Prostate gland (tissue), 2 donors: ENCODE measurements around the gene COTL1. TPM values are rescaled to one million over a fixed set of nuclear protein-coding genes. Genes with fewer than 3 reads are reported as not detected.

Source experiments
- DNase-seq: peaks from one replicate; pipeline ENCODE4 v3.0.0-alpha.2; 2019; ENCODE audit warnings: low spot score
- H3K27ac ChIP-seq, 2 donors: fragments of 200-600 bp; sonication (generic); 2 replicates each; pipeline ENCODE4 v1.5.1; 2017 to 2019
- H3K27me3 ChIP-seq: fragments of 200-600 bp; sonication (generic); replicated peaks from 2 replicates; pipeline ENCODE4 v1.5.1; 2019; ENCODE audit not compliant: insufficient read depth
- H3K36me3 ChIP-seq, 2 donors: fragments of 200-600 bp; sonication (generic); 1 replicate in 1 of 2; 2 replicates in 1 of 2; pipeline versions ENCODE4 v1.5.1 to v1.8.1; 2017 to 2019
- H3K4me1 ChIP-seq: fragments of 200-600 bp; sonication (generic); replicated peaks from 2 replicates; pipeline ENCODE4 v1.5.1; 2019
- H3K4me3 ChIP-seq, 2 donors: fragments of 200-600 bp; sonication (generic); 2 replicates each; pipeline ENCODE4 v1.5.1; 2017 to 2019
- H3K9me3 ChIP-seq: fragments of 200-600 bp; sonication (generic); 2 replicates; pipeline ENCODE4 v1.5.1; 2017
- POLR2A ChIP-seq: fragments of 450-650 bp; IDR thresholded peaks from one replicate; pipeline ENCODE4 v1.6.1; 2016; ENCODE audit warnings: antibody characterized with exemption, mild to moderate bottlenecking
- POLR2AphosphoS5 ChIP-seq: sonication (generic); formaldehyde crosslinking; IDR thresholded peaks from one replicate; pipeline ENCODE4 v1.6.1; 2017; ENCODE audit warnings: antibody characterized with exemption
- WGBS: methylation state at CpG from one replicate; pipeline ENCODE4 v1.1.5; 2018; 5-methylcytosine and 5-hydroxymethylcytosine counted together
- intact Hi-C: fragments of 100-400 bp; cut with DNase I; formaldehyde crosslinking; loops from one replicate; pipeline ENCODE4 v1.14.2; 2022
- total RNA-seq, 2 donors: library from RNA; depleted of rRNA; stranded (reverse); fragments of >200 nt; gene quantifications; one replicate each; pipeline ENCODE4 v1.1.0, GENCODE V29; 2016
- TF ChIP-seq, protein P1 (sequence below), 4 experiments: fragments of 200-600 bp in 2 of 4; fragments of 450-650 bp in 2 of 4; sonication (generic) in 2 of 4; IDR thresholded peaks; 1 replicate in 3 of 4; 2 replicates in 1 of 4; pipeline ENCODE4 v1.5.1; 2016 to 2019; ENCODE audit warnings: antibody characterized with exemption in 4 of 4, mild to moderate bottlenecking in 2 of 4, moderate library complexity in 2 of 4

Gene COTL1
- total RNA-seq, 2 donors from 2014 or later, result 46.8 to 110 TPM

DNA sequence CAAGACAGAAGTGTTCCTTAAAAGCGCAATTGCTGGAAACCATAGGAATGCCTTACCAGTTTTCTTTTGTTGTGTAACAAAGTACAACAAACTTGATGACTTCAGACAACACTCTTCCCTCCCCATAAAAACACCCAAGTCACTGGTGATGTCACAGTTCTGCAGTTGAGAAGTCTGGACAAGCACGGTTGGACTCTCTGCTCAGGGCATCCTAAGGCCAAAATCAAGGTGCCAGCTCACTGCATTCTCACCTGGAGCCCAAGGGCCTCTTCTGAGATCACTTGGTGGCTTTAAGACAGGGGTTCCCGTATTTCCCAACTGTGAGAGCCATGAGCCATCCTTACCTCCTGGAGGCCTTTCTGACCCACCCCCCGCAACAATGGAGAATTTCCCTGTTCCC is 67.8 kb downstream of the COTL1 start:
- intact Hi-C loops, result no loop called here
- TF ChIP-seq POLR2AphosphoS5, result no peak
- TF ChIP-seq, protein P1, sequence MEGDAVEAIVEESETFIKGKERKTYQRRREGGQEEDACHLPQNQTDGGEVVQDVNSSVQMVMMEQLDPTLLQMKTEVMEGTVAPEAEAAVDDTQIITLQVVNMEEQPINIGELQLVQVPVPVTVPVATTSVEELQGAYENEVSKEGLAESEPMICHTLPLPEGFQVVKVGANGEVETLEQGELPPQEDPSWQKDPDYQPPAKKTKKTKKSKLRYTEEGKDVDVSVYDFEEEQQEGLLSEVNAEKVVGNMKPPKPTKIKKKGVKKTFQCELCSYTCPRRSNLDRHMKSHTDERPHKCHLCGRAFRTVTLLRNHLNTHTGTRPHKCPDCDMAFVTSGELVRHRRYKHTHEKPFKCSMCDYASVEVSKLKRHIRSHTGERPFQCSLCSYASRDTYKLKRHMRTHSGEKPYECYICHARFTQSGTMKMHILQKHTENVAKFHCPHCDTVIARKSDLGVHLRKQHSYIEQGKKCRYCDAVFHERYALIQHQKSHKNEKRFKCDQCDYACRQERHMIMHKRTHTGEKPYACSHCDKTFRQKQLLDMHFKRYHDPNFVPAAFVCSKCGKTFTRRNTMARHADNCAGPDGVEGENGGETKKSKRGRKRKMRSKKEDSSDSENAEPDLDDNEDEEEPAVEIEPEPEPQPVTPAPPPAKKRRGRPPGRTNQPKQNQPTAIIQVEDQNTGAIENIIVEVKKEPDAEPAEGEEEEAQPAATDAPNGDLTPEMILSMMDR (IDR thresholded peaks at IDR 0.05), result no peak
- TF ChIP-seq POLR2A, result no peak
- Histone ChIP-seq H3K4me3 (no peak overlapping the region), H3K36me3 (no peaks in the 10 kb centered on the region), H3K27me3 (no peaks in the 10 kb centered on the region), H3K4me1 (no peaks in the 10 kb centered on the region), H3K9me3 (no peaks in the 10 kb centered on the region), H3K27ac (no peak overlapping the region)
- no peak for DNase-seq
- WGBS, result 82% methylated on average over 4 of the region's 4 CpGs

DNA sequence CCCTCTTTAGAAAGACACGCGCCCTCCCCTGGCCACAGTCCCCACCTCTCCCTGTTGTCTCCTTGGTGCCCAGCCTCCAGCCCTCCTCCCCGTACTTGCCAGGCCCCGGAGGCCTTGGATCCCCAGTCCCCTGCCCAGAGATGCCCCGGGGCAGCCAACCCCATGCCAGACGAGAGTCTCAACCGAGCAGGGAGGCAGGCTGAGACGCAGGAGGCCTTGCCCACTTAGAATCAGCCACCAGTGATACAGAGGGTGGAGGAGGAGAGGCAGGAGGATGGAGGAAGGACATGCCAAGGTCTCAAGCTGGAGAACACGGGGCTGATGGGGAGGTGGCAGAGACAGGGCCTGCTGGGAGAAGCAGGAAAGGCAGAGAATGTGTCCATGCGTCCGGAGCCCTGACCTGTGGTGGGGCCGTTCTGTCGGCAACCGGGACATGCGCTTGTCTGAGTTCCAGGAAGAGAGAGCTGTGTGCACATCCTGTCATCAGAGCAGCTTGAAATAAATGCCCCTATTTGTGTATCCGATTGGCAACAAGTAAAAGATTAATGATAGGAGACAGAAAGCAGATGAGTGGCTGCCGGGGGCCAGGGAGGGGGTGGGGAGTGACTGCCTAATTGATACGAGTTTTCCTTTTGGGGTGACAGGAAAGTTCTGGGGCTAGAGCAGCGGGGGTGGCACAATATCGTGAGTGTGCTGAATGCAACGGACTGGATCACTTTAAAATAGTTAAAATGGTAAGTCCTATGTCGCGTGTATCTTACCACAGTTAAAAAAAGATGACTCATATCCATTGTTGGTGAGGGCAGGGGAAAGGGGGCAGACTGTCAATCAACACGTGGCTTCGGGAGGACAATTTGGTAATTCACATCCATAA is 68.7 kb downstream of the COTL1 start:
- no peaks in the 10 kb centered on the region for H3K36me3 ChIP-seq
- intact Hi-C loops, result no loop called here
- no peak overlapping the region for H3K4me3 ChIP-seq
- WGBS, result 55% methylated on average over 25 of the region's 25 CpGs
- no peaks in the 10 kb centered on the region for H3K27me3 ChIP-seq
- H3K27ac ChIP-seq, result peak overlapping the region in 1 of 2 donors; percentile 30
- TF ChIP-seq, protein P1 (IDR thresholded peaks at IDR 0.05), result no peak
- TF ChIP-seq POLR2A, result no peak
- peak; percentile 14 for TF ChIP-seq POLR2AphosphoS5
- no peaks in the 10 kb centered on the region for H3K4me1 ChIP-seq
- no peak for DNase-seq
- H3K9me3 ChIP-seq, result no peaks in the 10 kb centered on the region

DNA sequence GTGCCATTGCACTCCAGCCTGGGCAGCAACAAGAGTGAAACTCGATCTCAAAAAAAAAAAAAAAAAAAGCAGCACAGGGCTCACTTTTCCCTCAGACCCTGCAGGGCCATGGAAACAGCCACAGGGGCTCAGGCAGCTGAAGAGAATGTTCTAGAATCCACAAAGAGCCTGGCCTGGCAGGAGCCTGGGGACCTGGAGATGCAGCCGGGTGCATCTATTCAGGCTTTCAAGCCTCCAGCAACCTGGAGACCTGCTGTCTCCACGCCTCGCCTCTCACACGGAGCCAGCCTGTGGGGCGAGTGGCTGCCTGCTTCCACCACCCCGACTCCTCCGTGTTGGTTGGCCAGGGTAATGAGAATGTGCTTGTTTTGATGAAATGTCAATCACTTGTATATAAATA is 69.4 kb downstream of the COTL1 start:
- TF ChIP-seq, protein P1 (IDR thresholded peaks at IDR 0.05), result no peak
- TF ChIP-seq POLR2AphosphoS5 (no peak), POLR2A (no peak)
- H3K9me3 ChIP-seq, result no peaks in the 10 kb centered on the region
- intact Hi-C loops, result no loop called here
- WGBS, result 84% methylated on average over 8 of the region's 8 CpGs
- H3K36me3 ChIP-seq, result no peaks in the 10 kb centered on the region
- no peak overlapping the region for H3K4me3 ChIP-seq
- no peaks in the 10 kb centered on the region for H3K4me1 ChIP-seq
- H3K27ac ChIP-seq, result no peak overlapping the region
- no peak for DNase-seq
- no peaks in the 10 kb centered on the region for H3K27me3 ChIP-seq

DNA sequence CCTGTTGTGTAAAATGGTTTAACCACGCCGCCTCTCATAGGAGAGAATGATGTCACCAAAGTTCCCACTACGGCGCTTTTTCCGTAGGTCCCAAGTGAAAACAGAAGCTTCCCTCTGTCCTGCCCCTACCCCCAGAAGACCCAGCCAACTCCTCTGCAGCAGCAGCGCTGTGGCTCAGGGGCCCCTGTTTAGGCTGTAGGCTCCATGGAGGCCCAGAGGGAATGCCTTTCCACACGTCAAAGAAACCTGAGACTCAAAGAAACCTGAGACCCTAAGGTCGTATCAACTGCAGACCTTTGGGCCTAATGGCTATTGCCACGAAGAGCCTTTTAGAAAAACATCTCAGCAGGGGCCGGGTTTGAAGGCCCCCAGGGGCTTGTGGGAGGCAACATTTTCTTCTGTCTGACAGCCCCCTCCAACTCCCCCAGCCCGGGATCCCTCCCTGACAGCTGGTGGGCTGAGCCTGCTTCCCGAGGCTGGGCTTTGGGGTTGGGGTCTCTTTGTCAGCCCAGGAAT is 70.3 kb downstream of the COTL1 start:
- intact Hi-C loops, result no loop called here
- no peaks in the 10 kb centered on the region for H3K4me1 ChIP-seq
- no peak for TF ChIP-seq POLR2AphosphoS5
- TF ChIP-seq, protein P1 (IDR thresholded peaks at IDR 0.05), result no peak
- TF ChIP-seq POLR2A, result no peak
- no peak for DNase-seq
- H3K9me3 ChIP-seq, result no peaks in the 10 kb centered on the region
- no peak overlapping the region for H3K4me3 ChIP-seq
- H3K36me3 ChIP-seq, result no peaks in the 10 kb centered on the region
- no peaks in the 10 kb centered on the region for H3K27me3 ChIP-seq
- WGBS, result 91% methylated on average over 12 of the region's 12 CpGs
- H3K27ac ChIP-seq, result no peak overlapping the region
